NCI-H748 (cell line): ENCODE data around the gene SEC31A.

Experiments used
- DNase-seq: peaks from one replicate; lab custom pipeline; 2025; ENCODE audit not compliant: unreplicated experiment; lab: John Stamatoyannopoulos, UW

Gene SEC31A

DNA sequence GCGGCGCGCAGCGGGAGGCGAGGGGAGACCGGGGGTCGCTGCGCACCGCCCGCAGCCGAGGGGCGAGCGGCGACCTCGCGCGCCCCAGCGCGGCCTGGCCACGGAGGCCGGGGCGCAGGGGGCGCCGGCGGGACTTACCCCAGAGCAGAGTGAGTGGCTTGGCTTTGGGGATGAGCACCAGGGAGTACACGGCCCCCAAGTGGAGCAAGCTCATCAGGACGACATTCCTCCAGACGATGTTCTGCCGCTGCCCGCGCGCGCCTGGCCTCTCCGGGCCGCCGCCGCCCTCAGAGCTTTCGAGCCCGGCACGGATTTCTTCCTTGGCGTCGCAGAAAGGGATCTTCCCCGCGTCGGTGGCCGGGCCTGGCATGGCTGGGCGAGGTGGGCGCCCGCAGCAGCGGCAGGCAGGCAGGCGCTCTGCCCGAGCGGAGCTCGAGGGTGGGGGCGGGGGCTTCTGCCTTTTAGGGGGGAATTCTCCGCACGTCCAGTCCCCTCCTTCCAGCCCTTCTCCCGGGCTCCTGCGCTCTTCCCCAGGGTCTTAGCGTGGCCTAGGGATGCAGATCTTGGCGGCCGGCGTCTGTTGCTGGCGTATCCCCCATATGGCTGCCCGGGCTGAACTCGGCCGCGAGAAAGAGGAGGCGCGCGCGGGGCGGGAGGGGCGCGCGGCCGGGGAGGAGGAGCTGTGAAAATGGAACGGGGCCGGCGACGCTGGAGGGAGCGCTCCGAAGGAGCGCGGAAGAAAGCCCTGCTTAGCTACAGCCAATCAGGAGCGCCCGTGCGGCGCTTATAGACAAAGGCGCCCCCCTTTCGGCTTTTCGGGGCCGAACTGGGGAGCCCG is 92.6 kb downstream of the SEC31A start, which contains the start of gene SCD5:
Gene SCD5, minus strand, starts transcription at position 629 of the 838 bp plus-strand sequence. Its CDS starts 259 bp downstream, at position 370.
- peak; percentile 73 for DNase-seq

DNA sequence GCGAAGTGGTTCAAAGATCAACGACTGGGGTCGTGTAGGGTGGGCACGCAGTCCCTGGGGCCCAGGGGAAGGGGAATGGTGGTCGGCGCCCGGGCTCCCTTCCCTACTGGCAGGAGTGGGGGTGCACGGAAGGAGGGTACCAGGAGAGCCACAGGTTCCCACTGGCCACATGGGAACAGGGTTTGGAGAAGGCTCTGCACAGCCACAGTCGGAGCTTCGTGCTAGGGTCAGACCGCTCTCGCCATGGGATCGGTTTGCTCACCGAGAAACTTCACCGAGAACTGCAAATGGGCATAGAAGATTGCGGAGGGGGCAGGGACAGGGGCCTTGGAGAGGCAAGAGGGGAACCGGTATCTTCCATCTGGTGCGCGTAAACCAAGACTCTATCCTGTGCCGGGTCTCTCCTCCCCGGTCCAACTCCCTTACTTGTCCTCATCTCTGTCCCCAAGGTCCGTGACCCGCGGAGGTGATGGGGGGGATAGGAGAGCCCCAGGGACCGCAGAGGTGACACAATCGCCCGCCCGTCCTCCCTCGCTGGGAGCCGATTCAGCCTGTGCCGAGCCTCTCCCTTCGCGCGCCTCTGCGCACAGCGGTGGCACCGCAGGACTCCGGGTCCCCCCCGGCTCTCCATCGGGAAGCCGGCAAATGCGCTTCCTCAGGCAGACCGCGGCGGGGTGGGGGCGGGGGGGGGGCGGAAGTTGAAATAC is 93.4 kb downstream of the SEC31A start:
- DNase-seq: peak; percentile 40

DNA sequence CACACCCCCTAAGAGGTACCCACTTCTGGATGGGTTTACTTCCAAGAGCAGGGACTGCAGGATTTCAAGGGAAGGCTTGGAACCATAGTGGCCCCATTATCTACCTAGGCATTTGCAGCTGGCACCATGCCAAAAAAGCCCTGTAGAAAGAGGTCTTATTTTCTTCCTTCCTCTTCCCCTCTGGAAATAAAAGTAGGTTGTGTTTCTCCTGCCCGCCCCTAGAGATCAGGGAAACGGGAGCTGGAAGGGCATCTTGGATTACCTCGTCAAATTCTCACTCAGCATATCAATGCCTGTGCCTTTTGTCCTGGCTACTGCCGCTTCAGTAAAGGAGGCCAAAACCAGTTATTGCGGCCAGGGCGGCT is 93.9 kb downstream of the SEC31A start:
- peak; percentile 43 for DNase-seq

DNA sequence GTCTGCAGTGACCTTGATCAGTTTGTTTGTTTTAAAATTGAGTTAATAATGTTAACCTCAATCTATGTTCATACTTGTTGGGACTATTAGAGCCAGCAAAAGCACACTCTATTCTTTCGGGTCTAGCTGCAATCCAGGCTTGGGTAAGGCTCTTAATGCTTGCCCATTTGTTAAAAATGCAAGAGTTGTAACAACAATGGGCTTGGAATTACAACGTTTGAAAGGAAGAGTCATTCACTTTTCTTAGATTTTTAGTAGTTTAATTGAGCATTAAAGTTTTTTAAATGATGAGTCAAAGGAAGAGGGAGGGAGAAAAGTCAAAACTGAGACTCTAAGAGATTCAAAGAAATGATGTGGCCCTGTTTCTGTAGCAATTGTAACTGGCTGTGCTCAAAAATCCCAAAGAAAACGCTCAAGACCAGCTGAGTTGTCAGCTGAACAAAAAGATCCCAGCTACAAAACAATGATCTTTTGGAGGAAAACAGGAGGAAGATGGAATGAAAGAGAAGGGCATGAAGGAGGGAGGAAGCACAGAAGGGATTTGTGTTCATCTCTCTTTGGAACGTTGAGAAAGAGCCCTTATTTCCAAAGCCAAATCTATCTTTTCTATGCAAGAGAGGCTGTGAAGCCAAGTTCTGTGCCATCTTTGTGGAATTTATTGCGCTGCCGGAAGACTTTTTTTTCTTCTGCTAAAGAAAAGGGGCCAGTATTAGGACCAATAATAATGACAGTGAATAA is 97.9 kb downstream of the SEC31A start:
- no peak for DNase-seq

DNA sequence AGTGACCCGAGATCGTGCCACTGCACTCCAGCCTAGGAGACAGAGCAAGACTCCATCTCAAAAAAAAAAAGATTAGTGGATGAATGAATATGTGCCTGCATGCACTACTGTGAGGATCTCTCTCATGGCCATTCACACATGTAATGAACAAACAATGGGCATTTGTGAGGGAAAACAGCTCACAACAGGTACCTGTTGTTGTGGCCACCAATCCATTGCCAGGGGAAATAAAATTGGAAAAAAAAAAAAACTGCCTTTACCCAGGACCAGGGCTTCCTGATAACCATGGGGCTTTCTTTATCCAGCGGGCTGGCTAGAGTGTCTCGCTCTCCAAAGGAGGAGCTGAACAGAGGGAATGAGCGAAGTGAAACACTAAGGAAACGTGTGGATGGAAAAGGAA is 99.8 kb downstream of the SEC31A start:
- no peak for DNase-seq

DNA sequence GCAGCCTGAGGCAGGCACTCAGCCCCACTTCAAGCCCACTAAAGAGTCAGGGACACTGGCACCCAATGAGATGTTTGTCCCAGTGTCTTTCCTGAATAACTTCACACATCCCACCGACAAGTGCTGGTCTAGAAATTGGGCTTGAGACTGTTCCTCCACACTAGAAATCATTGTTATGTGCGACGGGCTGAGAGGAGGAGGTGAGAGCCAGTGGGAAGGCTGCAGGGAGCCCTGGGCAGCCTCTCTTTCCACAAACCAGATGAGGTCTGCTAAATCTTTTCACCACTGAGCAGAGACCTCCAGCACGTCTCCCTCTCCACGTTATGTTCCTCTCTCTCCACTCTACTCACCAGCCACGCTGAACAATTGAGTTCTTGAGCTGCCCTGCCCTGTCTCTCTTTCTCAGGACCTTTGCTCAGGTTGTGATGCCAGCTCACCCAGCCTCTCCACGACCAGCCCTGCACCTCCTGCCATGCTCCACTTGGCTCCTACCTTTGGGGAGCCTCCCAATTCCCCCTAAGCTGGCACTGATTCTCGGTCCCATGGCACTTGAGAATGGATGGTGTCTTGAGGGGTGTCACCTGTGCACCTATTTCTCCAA is 100.8 kb downstream of the SEC31A start:
- no peak for DNase-seq

DNA sequence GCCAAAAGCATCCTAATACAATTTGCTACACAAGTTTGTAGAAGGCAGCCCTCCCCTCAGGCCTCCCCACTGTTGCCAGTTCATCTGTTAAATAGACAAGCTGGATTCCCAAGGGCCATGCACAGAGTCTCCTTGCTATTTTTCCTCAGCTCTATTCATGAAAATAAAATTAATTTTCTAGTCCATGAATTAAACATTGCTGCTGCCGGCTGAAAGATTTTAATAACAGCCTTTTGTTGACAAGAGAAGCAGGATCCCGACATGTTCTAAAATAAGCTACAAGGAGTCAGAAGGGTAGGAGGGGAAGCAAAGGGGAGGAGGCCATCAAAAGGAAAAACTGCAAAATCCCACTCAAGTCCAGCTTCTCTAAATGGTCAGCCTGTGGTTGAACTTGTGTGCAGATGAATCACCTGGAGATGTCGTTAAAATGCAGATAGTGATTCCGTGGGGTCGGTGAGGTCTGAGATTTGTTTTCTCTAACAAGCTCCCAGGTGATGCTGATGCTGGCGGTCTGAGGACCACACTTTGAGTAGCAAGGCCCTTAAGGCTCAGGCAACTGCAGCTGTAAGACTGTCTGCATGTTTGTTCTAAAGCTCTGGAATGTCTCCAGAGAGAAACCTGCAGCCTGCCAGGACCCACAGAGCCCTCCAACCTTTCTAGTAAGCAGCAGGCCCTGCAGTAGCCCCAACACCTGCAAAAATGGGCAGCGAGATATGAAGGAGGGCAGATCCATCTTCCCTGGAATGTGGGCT is 101.8 kb downstream of the SEC31A start:
- DNase-seq: no peak

DNA sequence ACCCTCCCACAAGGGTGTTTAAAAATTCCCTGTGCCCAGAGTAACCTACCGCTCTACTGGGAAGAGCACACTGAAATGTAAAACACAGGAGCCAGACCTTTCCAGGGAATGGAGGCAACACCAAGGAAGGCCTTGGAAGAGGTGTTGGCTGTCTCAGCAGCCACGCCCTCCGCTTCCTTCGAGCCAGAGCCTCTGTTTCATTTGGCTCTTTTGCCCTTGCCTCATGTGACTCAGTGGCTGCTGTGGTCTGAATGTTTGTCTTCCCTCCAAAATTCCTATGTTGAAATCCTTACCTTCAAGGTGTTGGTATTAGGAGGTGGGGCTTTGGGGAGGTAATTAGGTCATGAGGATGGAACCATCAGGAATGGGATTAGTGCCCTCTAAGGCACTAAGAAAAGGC is 103.6 kb downstream of the SEC31A start:
- no peak for DNase-seq

DNA sequence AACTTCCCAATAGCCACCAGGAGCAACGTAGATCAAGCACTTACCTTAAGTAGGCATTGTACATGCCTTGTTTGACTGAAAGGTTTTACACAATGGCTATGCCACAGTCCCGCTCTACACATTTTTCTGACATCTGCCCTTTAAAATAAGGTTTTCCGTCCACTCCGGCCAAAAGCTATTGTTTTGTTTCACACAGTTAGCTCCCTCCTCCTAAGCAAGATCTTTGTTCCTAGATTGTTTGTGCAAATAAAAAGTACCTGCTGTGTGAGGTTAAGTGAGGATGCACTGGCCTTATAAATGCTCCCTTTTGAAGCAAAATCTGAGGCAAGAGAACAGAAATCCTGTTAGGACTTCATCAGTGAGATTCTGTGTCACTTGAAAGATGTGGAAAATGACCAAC is 104.1 kb downstream of the SEC31A start:
- no peak for DNase-seq

DNA sequence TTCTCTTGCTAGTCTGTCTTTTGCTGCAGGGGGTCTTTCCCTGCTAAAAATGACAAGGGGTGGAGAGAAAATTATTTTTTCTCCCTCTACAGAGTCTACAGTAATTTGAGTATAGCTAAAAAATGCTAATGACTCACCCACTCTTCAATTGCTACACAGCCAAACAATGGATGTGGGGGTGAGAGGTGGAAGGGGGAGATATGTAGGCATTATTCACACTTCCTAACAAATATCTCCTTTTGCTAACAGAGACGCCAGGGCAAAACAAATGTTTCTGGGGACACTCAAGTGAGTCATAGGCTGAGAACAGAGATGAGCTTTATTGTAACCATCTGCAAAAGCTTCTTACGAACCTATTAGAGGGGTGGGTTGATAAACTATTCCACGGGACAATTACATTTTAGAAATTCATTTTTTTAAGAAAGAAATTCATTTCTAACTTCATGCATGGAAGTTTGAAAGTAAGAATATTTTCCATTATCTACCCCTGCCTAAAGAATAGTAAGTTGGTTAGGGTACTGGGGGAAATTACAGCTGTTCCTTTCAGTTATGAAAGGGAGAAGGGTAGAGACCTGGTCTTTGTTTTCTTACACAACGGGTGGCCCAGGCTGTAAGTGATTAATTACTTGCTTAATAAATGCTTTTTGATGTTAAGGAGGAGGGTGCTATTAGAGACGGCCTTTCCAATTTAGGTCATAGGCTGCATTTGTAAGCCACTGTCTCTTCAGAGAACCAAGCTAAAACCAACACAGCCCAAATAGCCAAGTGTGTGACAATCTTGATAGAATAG is 105.1 kb downstream of the SEC31A start:
- peak; percentile 58 for DNase-seq

DNA sequence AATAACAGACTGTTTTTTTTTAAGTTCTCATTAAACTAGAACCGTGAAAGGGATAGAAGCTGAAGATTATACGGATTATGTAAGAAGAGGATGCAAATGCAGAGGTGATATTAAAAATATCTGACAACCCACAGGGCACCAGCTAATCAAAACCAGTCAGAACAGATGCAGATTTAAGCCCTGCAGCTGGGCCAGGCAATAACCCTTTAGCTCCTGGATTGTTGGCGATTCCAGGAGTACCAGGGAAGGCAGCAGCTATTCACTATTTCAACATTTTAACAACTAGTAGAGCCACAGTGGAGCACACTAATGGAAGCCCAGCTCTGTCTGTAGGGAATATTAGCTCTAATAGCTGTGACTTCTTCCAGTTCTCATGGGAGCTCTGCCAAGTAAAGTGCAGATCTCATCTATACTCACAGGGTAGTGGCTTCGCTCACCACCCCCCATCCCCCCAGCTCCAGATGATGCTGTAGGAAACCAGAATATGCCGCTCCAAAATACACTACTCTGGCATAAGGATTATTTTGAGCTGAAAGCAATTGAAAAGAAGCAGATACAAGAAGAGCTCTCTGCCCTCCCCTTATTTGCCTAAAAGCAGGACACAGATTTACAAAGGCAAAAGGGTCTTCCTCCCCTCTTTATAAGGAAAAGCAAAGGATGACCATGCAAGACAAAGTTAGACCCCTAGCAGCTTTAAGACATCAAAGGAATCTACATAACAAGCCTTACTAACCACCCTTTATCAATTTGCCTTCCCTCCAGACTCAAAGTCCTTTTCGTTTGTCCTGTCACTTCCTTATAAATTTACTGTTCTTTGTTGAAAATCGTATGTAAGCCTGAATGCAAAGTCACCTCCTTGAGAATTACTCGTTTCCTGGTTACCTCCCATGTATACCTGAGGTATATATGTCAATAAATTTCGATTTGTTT is 106.0 kb downstream of the SEC31A start:
- DNase-seq: no peak

DNA sequence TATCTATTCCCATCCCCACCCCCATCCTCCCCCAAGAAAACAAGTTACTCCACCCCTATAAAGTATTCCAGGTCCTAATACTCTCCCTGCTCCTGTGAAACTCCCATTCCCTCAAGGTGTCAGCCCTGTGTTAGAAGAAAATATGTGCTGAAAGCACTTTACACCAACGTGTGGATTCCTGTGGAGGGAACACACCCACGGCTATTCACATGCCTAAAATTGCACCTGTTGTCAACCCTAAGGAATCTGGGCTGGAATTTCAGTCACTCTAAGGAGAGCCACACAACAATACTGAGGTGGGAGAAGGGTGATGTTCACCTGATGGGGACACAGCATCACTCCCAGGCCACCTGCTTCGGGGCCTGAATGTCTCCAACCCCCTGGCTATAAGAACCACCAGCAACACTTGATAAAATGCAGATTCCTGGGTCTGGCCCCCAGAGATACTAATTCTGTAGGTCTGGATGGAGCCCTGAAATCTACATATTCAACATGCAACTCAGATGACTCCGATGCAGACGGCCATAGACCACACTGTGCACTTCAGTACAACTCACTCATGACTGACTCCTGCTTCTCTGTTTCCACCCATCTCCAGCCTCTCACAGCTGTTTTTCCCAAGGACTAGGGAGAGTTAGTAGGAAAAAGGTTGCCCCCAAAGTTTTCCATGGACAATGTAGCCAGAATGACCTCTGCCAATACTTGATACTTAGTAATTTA is 108.2 kb downstream of the SEC31A start:
- DNase-seq: no peak

DNA sequence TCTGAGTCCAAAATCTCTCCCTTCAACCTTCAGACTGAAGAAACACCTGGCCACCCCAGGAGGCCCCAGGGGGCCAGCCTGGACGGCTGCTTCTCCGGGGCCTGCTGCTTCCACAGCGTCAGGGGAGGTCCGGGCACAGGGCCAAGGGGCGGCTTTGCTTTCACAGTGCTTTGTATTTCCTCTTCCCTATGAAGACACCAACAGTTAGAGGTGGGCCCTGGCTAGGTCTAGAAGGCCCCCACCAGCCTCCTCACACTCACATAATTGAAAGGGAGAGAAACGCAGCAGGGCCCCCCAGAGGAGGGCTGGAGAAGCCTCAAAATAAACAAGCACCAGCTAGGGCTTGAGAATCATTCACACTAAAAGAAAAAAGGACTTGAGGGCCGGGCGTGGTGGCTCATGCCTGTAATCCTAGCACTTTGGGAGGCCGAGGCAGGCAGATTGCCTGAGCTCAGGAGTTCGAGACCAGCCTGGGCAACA is 110.2 kb downstream of the SEC31A start:
- DNase-seq: peak; percentile 58

DNA sequence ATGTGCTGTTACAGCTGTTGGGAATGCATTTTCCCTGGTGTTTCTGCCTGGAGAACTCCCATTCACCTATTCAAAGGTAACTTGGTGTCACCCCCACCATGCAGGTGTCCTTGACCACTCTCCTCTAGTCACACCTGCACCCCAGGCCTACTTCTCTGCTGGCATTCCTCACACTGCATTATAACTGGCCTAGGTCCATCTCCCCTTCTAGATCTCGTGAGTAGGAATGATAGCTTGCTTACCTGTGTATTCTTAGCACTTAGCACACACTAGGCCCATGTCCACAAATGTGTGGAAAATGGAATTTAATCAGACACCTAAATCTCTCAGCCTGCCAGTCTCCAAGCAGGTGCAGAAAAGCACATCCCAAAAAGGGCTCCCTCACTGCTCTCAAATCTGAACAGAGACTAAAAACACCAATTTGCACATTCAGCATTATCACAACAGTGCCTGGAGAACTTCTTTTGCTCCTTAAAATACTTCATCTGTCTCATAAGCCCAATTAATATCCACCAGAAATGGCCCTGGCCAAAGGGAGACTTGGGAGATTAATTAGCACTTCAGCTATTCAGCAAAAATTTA is 110.7 kb downstream of the SEC31A start:
- DNase-seq: no peak

DNA sequence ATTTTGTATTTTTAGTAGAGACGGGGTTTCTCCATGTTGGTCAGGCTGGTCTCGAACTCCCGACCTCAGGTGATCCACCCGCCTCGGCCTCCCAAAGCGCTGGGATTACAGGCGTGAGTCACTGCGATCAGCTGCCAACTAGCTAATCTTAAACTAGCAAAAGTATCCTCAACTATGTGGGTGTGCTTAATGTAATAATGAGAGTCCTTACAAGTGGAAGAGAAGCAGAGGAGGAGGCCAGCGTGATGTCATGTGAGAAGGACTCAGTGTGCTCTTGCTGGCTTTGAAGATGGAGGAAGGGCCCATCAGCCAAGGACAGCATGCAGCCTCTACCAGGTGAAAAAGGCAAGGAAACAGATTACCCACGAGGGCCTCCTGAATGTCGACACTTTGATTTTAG is 111.9 kb downstream of the SEC31A start:
- DNase-seq: no peak

DNA sequence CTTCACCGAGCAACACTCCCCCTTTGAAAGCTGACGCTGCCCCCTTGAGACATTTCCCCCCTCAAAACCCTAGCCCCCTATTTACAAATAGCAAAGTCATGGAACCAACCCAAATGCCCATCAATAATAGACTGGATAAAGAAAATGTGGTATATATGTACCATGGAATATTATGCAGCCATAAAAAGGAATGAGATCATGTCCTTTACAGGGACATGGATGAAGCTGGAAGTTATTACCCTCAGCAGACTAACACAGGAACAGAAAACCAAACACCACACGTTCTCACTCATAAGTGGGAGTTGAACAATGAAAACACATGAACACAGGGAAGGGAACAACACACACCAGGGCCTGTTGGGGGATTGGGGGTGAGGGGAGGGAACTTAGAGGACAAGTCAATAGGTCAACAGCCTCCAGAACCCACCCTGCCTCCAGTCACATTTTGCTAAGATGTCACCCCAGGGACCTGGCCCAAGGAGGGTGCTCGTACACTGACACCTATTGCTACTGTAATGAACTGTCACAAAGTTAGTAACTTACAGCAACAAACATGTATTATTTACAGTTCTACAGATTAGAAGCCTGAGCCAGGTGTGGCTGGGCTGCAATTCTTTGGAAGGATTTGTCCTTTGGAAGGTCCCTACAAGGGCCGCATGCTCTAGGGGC is 113.0 kb downstream of the SEC31A start:
- no peak for DNase-seq

DNA sequence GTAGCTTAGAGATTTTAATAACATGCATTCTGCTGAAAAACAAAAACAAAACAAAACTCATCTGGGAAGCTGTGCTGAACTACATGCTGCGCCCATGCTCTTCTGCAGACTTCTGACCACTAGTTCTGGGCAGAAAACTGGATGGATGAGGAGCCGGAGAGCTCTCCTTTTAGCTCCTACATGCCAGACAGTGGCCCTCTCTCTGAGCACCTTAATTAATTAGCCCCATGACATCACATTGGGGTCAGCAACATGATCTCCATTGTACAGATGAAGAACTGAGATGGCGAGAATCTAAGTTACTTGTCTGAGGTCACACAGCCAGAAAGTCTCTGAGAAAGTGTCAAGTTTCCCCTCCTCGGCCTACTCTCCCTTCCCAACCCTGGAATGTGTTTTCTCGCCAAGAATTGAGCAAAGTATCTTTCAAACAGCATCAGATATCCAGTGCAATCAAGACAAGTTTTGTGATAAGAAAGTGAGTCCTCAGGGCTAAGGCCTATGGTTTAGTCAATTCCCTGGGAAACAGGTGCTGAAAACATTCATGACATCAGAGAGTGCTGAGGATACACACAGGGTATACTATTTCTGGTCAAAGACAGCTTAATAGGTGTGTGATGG is 113.9 kb downstream of the SEC31A start:
- DNase-seq: no peak
